HG03280 (cell line): ENCODE results near the gene LAMTOR1.
A peak's percentile ranks its signal among the peaks of the same experiment; 100 is the strongest.

Experiments
- ATAC-seq: cut with Tn5 transposase; IDR thresholded peaks from one replicate; pipeline ENCODE4 v1.9.1; 2021; ENCODE audit warnings: mild to moderate bottlenecking, moderate library complexity; ENCODE audit not compliant: unreplicated experiment

Gene LAMTOR1

GRCh38 chr11:72120930-72121329, 17.8 kb upstream of the LAMTOR1 start:
- ATAC-seq = no peak

GRCh38 chr11:72119198-72119597, 16.1 kb upstream of the LAMTOR1 start:
- no peak for ATAC-seq

GRCh38 chr11:72116019-72116755, 13.1 kb upstream of the LAMTOR1 start:
- ATAC-seq = no peak

GRCh38 chr11:72114570-72114969, 11.5 kb upstream of the LAMTOR1 start:
- no peak for ATAC-seq

- ATAC-seq = no peak
Measured at GRCh38 chr11:72112978-72113808, 10.1 kb upstream of the LAMTOR1 start.

GRCh38 chr11:72112143-72112977, 9.3 kb upstream of the LAMTOR1 start, which contains the start of gene ANAPC15:
TSS of gene ANAPC15 (minus strand) at chr11:72112695. CDS start at chr11:72111276, 1,419 bp downstream.
- peak; percentile 89 for ATAC-seq

- ATAC-seq = no peak
Measured at GRCh38 chr11:72111300-72112142, 8.4 kb upstream of the LAMTOR1 start.

GRCh38 chr11:72105888-72106287, 2.8 kb upstream of the LAMTOR1 start, which contains the start of gene TOMT:
TSS of gene TOMT (plus strand) at chr11:72105924. CDS start at chr11:72105952, 28 bp downstream.
- ATAC-seq = no peak

GRCh38 chr11:72103754-72104167, 664 bp upstream of the LAMTOR1 start:
- no peak for ATAC-seq

- ATAC-seq = no peak
Measured at GRCh38 chr11:72102631-72102945, 509 bp downstream of the LAMTOR1 start.

- ATAC-seq = no peak
Measured at GRCh38 chr11:72102162-72102561, 935 bp downstream of the LAMTOR1 start.

GRCh38 chr11:72100462-72100861, 2.6 kb downstream of the LAMTOR1 start:
- no peak for ATAC-seq

GRCh38 chr11:72100009-72100408, 3.1 kb downstream of the LAMTOR1 start:
- no peak for ATAC-seq

- ATAC-seq = no peak
Measured at GRCh38 chr11:72098741-72099140, 4.4 kb downstream of the LAMTOR1 start.

- ATAC-seq = peak; percentile 57
Measured at GRCh38 chr11:72091292-72091691, 11.8 kb downstream of the LAMTOR1 start.

GRCh38 chr11:72088076-72088808, 14.9 kb downstream of the LAMTOR1 start:
- no peak for ATAC-seq

- ATAC-seq = no peak
Measured at GRCh38 chr11:72085621-72086351, 17.3 kb downstream of the LAMTOR1 start.

- ATAC-seq = no peak
Measured at GRCh38 chr11:72084965-72085364, 18.1 kb downstream of the LAMTOR1 start.

GRCh38 chr11:72084076-72084475, 19.0 kb downstream of the LAMTOR1 start:
- ATAC-seq = no peak
